Neural progenitor cell (in vitro differentiated cells): Measurements from ENCODE around the gene NADSYN1. TPM values are rescaled to one million over a fixed set of nuclear protein-coding genes. Genes with fewer than 3 reads are reported as not detected.

Source experiments
- DNase-seq: peaks from one replicate; pipeline ENCODE4 v3.0.0-alpha.2; 2016; ENCODE audit warnings: low spot score
- H2AFZ ChIP-seq: fragments of 200-600 bp; sonication (generic); replicated peaks from 2 replicates; pipeline ENCODE4 v1.6.1; 2016; ENCODE audit warnings: antibody characterized with exemption
- H3F3A ChIP-seq: fragments of 200-600 bp; sonication (generic); 2 replicates; pipeline ENCODE4 v1.6.1; 2016; ENCODE audit warnings: antibody characterized with exemption, low read depth
- H3K27ac ChIP-seq: fragments of 200-600 bp; sonication (generic); 2 replicates; pipeline ENCODE4 v1.5.1; 2016; ENCODE audit warnings: mild to moderate bottlenecking
- H3K27me3 ChIP-seq: fragments of 200-600 bp; sonication (generic); 2 replicates; pipeline ENCODE4 v1.6.1; 2016; ENCODE audit warnings: mild to moderate bottlenecking, moderate library complexity
- H3K36me3 ChIP-seq: fragments of 200-600 bp; sonication (generic); 2 replicates; pipeline ENCODE4 v1.5.1; 2016
- H3K4me1 ChIP-seq: fragments of 200-600 bp; sonication (generic); 2 replicates; pipeline ENCODE4 v1.6.1; 2016; ENCODE audit warnings: mixed run types
- H3K4me2 ChIP-seq: fragments of 200-600 bp; sonication (generic); 2 replicates; pipeline ENCODE4 v1.6.1; 2016
- H3K4me3 ChIP-seq: fragments of 200-600 bp; sonication (generic); 2 replicates; pipeline ENCODE4 v1.5.1; 2016
- H3K79me2 ChIP-seq: fragments of 200-600 bp; sonication (generic); 2 replicates; pipeline ENCODE4 v1.6.1; 2016; ENCODE audit warnings: low read depth
- H3K9ac ChIP-seq: fragments of 200-600 bp; sonication (generic); 2 replicates; pipeline ENCODE4 v1.6.1; 2016
- H3K9me3 ChIP-seq: fragments of 200-600 bp; sonication (generic); 2 replicates; pipeline ENCODE4 v1.5.1; 2016; ENCODE audit warnings: low read depth
- H4K20me1 ChIP-seq: fragments of 200-600 bp; sonication (generic); 2 replicates; pipeline ENCODE4 v1.6.1; 2016; ENCODE audit warnings: low read depth
- H3K27ac Mint-ChIP-seq: 3 replicates; pipeline ENCODE4 v1.8.0; 2021; ENCODE audit warnings: mixed read lengths
- H3K27me3 Mint-ChIP-seq: 2 replicates; pipeline ENCODE4 v1.8.0; 2022; ENCODE audit warnings: low read depth, mild to moderate bottlenecking, inconsistent platforms, moderate library complexity, mixed read lengths; ENCODE audit not compliant: insufficient read depth
- H3K36me3 Mint-ChIP-seq: 3 replicates; pipeline ENCODE4 v1.8.0; 2021; ENCODE audit warnings: mixed read lengths
- H3K4me1 Mint-ChIP-seq: 3 replicates; pipeline ENCODE4 v1.8.0; 2021; ENCODE audit warnings: mixed read lengths
- H3K4me3 Mint-ChIP-seq: 3 replicates; pipeline ENCODE4 v1.8.0; 2021; ENCODE audit warnings: mild to moderate bottlenecking, moderate library complexity, mixed read lengths
- H3K9me3 Mint-ChIP-seq: 3 replicates; pipeline ENCODE4 v1.8.0; 2020; ENCODE audit warnings: mixed read lengths
- EZH2 ChIP-seq: fragments of 200-600 bp; sonication (generic); IDR thresholded peaks from 2 replicates; pipeline ENCODE4 v1.6.1; 2017; ENCODE audit warnings: antibody characterized with exemption, mild to moderate bottlenecking, moderate library complexity
- EZH2phosphoT487 ChIP-seq: fragments of 200-600 bp; sonication (generic); IDR thresholded peaks from 2 replicates; pipeline ENCODE4 v1.6.1; 2017; ENCODE audit warnings: antibody characterized with exemption
- total RNA-seq: library from RNA; depleted of rRNA; stranded (reverse); fragments of >200 nt; gene quantifications from 2 replicates; pipeline ENCODE4 v1.2.3, GENCODE V29; 2015; ENCODE audit warnings: low replicate concordance
- TF ChIP-seq, protein P1 (sequence below): fragments of 200-600 bp; sonication (generic); IDR thresholded peaks from 2 replicates; pipeline ENCODE4 v1.5.1; 2017; ENCODE audit warnings: antibody characterized with exemption, mild to moderate bottlenecking

The NADSYN1 gene
- total RNA-seq, 1 donor from 2014 or later, result 25.0 TPM

GRCh38 chr11:71441251-71441650 lies 11.8 kb upstream of the NADSYN1 start:
- Mint-ChIP-seq H3K36me3 (peaks cover 44% of the 10 kb centered on the region), H3K27ac (no peak overlapping the region), H3K9me3 (peaks cover 5% of the 10 kb centered on the region), H3K4me1 (peaks cover under 1% of the 10 kb centered on the region), H3K4me3 (no peak overlapping the region), H3K27me3 (peaks cover 2% of the 10 kb centered on the region)
- Histone ChIP-seq H3K4me3 (no peak overlapping the region), H3F3A (no peaks in the 10 kb centered on the region), H3K9ac (no peak overlapping the region), H3K79me2 (peaks cover 10% of the 10 kb centered on the region), H3K4me1 (no peaks in the 10 kb centered on the region), H4K20me1 (no peaks in the 10 kb centered on the region), H3K36me3 (peaks cover 6% of the 10 kb centered on the region), H3K9me3 (no peaks in the 10 kb centered on the region), H2AFZ (no peak overlapping the region), H3K27ac (no peak overlapping the region), H3K4me2 (no peak overlapping the region), H3K27me3 (no peaks in the 10 kb centered on the region)
- no peak for DNase-seq
- no peak for TF ChIP-seq EZH2phosphoT487
- TF ChIP-seq, protein P1, sequence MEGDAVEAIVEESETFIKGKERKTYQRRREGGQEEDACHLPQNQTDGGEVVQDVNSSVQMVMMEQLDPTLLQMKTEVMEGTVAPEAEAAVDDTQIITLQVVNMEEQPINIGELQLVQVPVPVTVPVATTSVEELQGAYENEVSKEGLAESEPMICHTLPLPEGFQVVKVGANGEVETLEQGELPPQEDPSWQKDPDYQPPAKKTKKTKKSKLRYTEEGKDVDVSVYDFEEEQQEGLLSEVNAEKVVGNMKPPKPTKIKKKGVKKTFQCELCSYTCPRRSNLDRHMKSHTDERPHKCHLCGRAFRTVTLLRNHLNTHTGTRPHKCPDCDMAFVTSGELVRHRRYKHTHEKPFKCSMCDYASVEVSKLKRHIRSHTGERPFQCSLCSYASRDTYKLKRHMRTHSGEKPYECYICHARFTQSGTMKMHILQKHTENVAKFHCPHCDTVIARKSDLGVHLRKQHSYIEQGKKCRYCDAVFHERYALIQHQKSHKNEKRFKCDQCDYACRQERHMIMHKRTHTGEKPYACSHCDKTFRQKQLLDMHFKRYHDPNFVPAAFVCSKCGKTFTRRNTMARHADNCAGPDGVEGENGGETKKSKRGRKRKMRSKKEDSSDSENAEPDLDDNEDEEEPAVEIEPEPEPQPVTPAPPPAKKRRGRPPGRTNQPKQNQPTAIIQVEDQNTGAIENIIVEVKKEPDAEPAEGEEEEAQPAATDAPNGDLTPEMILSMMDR, result no peak

DNA sequence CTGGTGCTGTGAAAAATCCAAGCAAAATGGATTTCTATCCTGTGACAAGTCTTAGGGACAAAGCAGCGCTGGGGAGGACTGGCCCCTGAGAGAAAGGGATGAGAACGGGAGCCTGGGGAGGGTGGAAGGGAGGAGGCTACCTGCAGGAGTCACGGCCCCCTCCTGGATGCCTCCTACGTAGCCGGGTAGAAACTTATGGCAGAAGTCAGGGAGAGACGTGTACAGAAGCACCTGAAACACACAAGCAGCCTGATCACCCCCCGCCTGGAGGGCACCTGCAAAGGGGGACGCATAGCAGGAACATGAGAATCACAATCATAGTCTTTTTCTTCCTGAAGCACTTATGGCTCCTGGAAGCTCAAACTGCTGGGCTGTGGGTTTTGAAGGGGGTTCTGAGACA lies 10.9 kb upstream of the NADSYN1 start:
- Histone ChIP-seq H3K4me1 (peaks cover 7% of the 10 kb centered on the region), H3K79me2 (peaks cover 18% of the 10 kb centered on the region), H2AFZ (no peak overlapping the region), H3K4me2 (no peak overlapping the region), H3K4me3 (no peak overlapping the region), H3F3A (peaks cover 5% of the 10 kb centered on the region), H3K9ac (no peak overlapping the region), H3K27me3 (no peaks in the 10 kb centered on the region), H3K9me3 (no peaks in the 10 kb centered on the region), H4K20me1 (peaks cover 5% of the 10 kb centered on the region), H3K27ac (no peak overlapping the region), H3K36me3 (peaks cover 6% of the 10 kb centered on the region)
- peaks cover 49% of the 10 kb centered on the region for H3K36me3 Mint-ChIP-seq
- no peak overlapping the region for H3K27ac Mint-ChIP-seq
- TF ChIP-seq EZH2 (no peak), EZH2phosphoT487 (no peak)
- TF ChIP-seq, protein P1, result no peak
- peaks cover 2% of the 10 kb centered on the region for H3K27me3 Mint-ChIP-seq
- H3K4me1 Mint-ChIP-seq, result peaks cover 9% of the 10 kb centered on the region
- DNase-seq, result no peak
- H3K9me3 Mint-ChIP-seq, result peaks cover 13% of the 10 kb centered on the region
- no peak overlapping the region for H3K4me3 Mint-ChIP-seq

DNA sequence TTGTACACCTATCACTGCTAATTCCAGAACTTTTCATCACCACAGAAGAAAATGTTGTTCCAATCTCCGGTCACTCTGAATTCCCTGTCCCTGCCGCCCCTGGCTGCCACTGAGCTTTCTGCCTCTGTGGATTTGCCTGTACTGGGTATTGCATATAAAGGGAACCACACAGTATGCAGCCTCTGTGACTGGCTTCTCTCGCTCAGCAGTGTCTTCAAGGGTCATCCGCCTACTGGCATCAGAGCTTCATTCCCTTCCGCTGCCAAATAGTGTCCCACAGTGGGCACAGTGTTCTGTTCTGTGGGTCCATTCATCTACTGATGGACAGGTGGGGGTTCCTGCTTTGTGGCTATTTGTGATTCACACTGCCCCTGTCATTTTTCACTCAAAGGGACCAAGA lies 10.1 kb upstream of the NADSYN1 start:
- H3K27ac Mint-ChIP-seq, result no peak overlapping the region
- DNase-seq, result no peak
- H3F3A ChIP-seq, result peaks cover 12% of the 10 kb centered on the region
- H3K27me3 Mint-ChIP-seq, result peaks cover 2% of the 10 kb centered on the region
- H3K36me3 ChIP-seq, result peaks cover 6% of the 10 kb centered on the region
- peaks cover 50% of the 10 kb centered on the region for H3K36me3 Mint-ChIP-seq
- H3K4me3 ChIP-seq, result no peak overlapping the region
- H2AFZ ChIP-seq, result no peak overlapping the region
- H3K79me2 ChIP-seq, result peaks cover 24% of the 10 kb centered on the region
- no peak overlapping the region for H3K4me2 ChIP-seq
- TF ChIP-seq, protein P1, result no peak
- TF ChIP-seq EZH2phosphoT487, result no peak
- TF ChIP-seq EZH2, result no peak
- H3K4me1 Mint-ChIP-seq, result peaks cover 15% of the 10 kb centered on the region
- H3K9me3 Mint-ChIP-seq, result peaks cover 13% of the 10 kb centered on the region
- no peaks in the 10 kb centered on the region for H3K9me3 ChIP-seq
- H3K4me3 Mint-ChIP-seq, result no peak overlapping the region
- no peak overlapping the region for H3K27ac ChIP-seq
- peaks cover 11% of the 10 kb centered on the region for H3K4me1 ChIP-seq
- H4K20me1 ChIP-seq, result peaks cover 10% of the 10 kb centered on the region
- H3K27me3 ChIP-seq, result no peaks in the 10 kb centered on the region
- no peak overlapping the region for H3K9ac ChIP-seq
